HL-60 (cell line): ENCODE data around the gene VEGFB.

ENCODE experiments used
- DNase-seq, 2 experiments: peaks; one replicate each; pipeline ENCODE4 v3.0.0-alpha.2; 2010 to 2020; ENCODE audit warnings: low read depth in 1 of 2, low spot score in 1 of 2
- H3K27ac ChIP-seq: fragments of 250-450 bp; sonication (Bioruptor Pico); replicated peaks from 2 replicates; pipeline ENCODE4 v1.5.1; 2020; ENCODE audit warnings: mild to moderate bottlenecking, moderate library complexity
- H3K27me3 ChIP-seq: fragments of 250-450 bp; sonication (Bioruptor Pico); 2 replicates; pipeline ENCODE4 v1.5.1; 2021; ENCODE audit warnings: mild to moderate bottlenecking, moderate library complexity; ENCODE audit not compliant: insufficient read depth, poor library complexity, severe bottlenecking
- H3K4me3 ChIP-seq: replicated peaks from 2 replicates; pipeline ENCODE4 v1.5.1; 2011; ENCODE audit warnings: mild to moderate bottlenecking, control low read depth, low read length; ENCODE audit not compliant: insufficient read depth
- GABPA ChIP-seq: IDR thresholded peaks from 2 replicates; pipeline ENCODE4 v1.6.1; 2012; ENCODE audit warnings: low read depth
- POLR2AphosphoS5 ChIP-seq: IDR thresholded peaks from 2 replicates; pipeline ENCODE4 v1.6.1; 2012; ENCODE audit warnings: low read depth
- SPI1 ChIP-seq: IDR thresholded peaks from 2 replicates; pipeline ENCODE4 v1.6.1; 2012; ENCODE audit warnings: low read depth, mild to moderate bottlenecking, borderline replicate concordance
- TF ChIP-seq, protein P1 (sequence below): IDR thresholded peaks from one replicate; pipeline ENCODE4 v1.5.1; 2011; ENCODE audit warnings: low read length, control low read depth, inconsistent platforms; ENCODE audit not compliant: insufficient read depth
- TF ChIP-seq, protein P2 (sequence below): IDR thresholded peaks from 2 replicates; pipeline ENCODE4 v1.6.1; 2012; ENCODE audit warnings: low read depth; ENCODE audit not compliant: insufficient replicate concordance

Gene VEGFB

DNA sequence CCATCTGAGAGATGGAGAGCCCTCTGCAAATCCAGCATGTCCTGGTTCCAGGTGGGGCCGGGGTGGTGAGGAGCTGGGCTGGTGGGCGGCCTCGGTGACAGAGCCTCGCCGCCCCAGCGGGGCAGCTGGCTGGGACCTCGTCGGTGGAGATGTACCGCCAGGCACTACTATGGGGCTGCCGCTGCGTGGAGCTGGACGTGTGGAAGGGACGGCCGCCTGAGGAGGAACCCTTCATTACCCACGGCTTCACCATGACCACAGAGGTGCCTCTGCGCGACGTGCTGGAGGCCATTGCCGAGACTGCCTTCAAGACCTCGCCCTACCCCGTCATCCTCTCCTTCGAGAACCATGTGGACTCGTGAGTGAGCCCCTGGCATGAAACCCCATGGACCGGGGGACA lies 24.0 kb downstream of the VEGFB start:
- no peak for DNase-seq
- Histone ChIP-seq H3K4me3 (no peak overlapping the region), H3K27me3 (no peaks in the 10 kb centered on the region), H3K27ac (no peak overlapping the region)
- TF ChIP-seq, protein P1, sequence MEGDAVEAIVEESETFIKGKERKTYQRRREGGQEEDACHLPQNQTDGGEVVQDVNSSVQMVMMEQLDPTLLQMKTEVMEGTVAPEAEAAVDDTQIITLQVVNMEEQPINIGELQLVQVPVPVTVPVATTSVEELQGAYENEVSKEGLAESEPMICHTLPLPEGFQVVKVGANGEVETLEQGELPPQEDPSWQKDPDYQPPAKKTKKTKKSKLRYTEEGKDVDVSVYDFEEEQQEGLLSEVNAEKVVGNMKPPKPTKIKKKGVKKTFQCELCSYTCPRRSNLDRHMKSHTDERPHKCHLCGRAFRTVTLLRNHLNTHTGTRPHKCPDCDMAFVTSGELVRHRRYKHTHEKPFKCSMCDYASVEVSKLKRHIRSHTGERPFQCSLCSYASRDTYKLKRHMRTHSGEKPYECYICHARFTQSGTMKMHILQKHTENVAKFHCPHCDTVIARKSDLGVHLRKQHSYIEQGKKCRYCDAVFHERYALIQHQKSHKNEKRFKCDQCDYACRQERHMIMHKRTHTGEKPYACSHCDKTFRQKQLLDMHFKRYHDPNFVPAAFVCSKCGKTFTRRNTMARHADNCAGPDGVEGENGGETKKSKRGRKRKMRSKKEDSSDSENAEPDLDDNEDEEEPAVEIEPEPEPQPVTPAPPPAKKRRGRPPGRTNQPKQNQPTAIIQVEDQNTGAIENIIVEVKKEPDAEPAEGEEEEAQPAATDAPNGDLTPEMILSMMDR: no peak
- TF ChIP-seq, protein P2, sequence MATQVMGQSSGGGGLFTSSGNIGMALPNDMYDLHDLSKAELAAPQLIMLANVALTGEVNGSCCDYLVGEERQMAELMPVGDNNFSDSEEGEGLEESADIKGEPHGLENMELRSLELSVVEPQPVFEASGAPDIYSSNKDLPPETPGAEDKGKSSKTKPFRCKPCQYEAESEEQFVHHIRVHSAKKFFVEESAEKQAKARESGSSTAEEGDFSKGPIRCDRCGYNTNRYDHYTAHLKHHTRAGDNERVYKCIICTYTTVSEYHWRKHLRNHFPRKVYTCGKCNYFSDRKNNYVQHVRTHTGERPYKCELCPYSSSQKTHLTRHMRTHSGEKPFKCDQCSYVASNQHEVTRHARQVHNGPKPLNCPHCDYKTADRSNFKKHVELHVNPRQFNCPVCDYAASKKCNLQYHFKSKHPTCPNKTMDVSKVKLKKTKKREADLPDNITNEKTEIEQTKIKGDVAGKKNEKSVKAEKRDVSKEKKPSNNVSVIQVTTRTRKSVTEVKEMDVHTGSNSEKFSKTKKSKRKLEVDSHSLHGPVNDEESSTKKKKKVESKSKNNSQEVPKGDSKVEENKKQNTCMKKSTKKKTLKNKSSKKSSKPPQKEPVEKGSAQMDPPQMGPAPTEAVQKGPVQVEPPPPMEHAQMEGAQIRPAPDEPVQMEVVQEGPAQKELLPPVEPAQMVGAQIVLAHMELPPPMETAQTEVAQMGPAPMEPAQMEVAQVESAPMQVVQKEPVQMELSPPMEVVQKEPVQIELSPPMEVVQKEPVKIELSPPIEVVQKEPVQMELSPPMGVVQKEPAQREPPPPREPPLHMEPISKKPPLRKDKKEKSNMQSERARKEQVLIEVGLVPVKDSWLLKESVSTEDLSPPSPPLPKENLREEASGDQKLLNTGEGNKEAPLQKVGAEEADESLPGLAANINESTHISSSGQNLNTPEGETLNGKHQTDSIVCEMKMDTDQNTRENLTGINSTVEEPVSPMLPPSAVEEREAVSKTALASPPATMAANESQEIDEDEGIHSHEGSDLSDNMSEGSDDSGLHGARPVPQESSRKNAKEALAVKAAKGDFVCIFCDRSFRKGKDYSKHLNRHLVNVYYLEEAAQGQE: no peak
- TF ChIP-seq SPI1: no peak
- no peak for TF ChIP-seq POLR2AphosphoS5

DNA sequence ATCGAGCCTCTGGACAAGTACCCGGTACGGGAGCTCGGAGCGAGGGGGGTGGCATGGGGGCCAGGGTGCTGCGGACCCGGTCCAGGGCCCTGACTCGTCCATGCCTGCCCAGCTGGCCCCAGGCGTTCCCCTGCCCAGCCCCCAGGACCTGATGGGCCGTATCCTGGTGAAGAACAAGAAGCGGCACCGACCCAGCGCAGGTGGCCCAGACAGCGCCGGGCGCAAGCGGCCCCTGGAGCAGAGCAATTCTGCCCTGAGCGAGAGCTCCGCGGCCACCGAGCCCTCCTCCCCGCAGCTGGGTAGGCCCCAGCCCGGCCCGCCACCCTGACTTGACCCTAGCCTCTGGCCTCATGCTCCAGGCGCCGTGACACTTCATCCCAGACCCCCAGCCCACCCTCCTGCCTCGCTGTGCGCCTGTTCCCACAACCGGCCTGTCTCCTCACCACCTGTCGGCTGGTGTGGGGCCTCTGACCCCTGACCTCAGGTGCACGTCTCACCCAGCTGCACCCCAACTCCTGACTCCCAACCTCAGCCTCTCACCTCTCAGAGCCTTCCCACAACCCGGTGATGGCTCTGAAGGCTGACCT lies 24.7 kb downstream of the VEGFB start:
- DNase-seq: no peak
- TF ChIP-seq, protein P1: no peak
- TF ChIP-seq GABPA: no peak
- no peak for TF ChIP-seq SPI1
- TF ChIP-seq, protein P2: no peak
- no peak for TF ChIP-seq POLR2AphosphoS5
- no peaks in the 10 kb centered on the region for H3K27me3 ChIP-seq
- no peak overlapping the region for H3K27ac ChIP-seq
- no peak overlapping the region for H3K4me3 ChIP-seq

DNA sequence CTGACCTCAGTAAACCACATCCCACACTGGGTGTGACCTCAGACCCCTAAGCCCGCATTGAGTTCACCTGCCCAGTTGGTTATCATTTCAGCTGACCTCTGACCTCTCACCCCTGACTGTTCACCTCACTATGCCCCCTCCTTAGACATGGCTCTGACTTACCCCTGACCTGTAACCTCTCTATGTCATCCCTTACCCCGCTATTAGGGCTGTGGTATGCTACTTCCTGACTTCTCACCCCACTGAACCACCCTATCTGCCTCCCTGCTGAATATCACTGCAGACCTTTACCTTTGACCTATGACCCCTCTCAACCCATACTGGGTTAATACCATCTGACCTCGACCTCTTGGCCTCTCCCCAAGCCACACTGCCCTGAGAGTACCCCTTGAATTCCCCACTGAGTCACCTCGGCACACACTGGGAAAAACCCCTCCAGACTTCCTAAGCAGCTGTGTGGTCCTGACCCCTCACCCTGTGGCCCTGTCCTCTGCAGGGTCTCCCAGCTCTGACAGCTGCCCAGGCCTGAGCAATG lies 25.2 kb downstream of the VEGFB start:
- DNase-seq: no peak
- Histone ChIP-seq H3K27me3 (no peaks in the 10 kb centered on the region), H3K4me3 (no peak overlapping the region), H3K27ac (no peak overlapping the region)
- TF ChIP-seq, protein P1: no peak
- TF ChIP-seq, protein P2: no peak
- no peak for TF ChIP-seq GABPA
- no peak for TF ChIP-seq POLR2AphosphoS5
- no peak for TF ChIP-seq SPI1
